Measurements from ENCODE around the gene EFHC2. TPM values are rescaled to one million over a fixed set of nuclear protein-coding genes. Genes with fewer than 3 reads are reported as not detected.

Gene EFHC2
- total and polyA plus RNA-seq, 11 donors, result 1.8 to 15.6 (median 7.5) TPM

- H3K36me3 ChIP-seq, result no peaks in the 10 kb centered on the region
- H3K9me3 ChIP-seq, result no peaks in the 10 kb centered on the region
- H3K27me3 ChIP-seq, result peaks cover 0 to 11% (median 0%) of the 10 kb centered on the region in 9 donors
- no peak overlapping the region for H3K27ac ChIP-seq
- TF ChIP-seq POLR2A (IDR thresholded peaks at IDR 0.05) (no peak), CTCF (IDR thresholded peaks at IDR 0.05) (no peak)
- ATAC-seq (no peak), DNase-seq (no peak)
- 76 to 88% (median 83%) methylated on average over 10 of the region's 10 CpGs for WGBS, 4 donors
- H3K4me3 ChIP-seq, result no peak overlapping the region
- intact Hi-C loops (cut with DNase I), result no loop called here
- no peaks in the 10 kb centered on the region for H3K4me1 ChIP-seq
Measured at GRCh38 chrX:44282753-44283152, 60.7 kb downstream of the EFHC2 start.

- no peaks in the 10 kb centered on the region for H3K9me3 ChIP-seq
- intact Hi-C loops (cut with DNase I), result no loop called here
- DNase-seq (no peak), ATAC-seq (no peak)
- H3K4me3 ChIP-seq, result no peak overlapping the region
- TF ChIP-seq CTCF (IDR thresholded peaks at IDR 0.05), result no peak
- no peak for TF ChIP-seq POLR2A (IDR thresholded peaks at IDR 0.05)
- no peaks in the 10 kb centered on the region for H3K36me3 ChIP-seq
- H3K4me1 ChIP-seq, result no peaks in the 10 kb centered on the region
- no peak overlapping the region for H3K27ac ChIP-seq
- peaks cover 0 to 7% (median 0%) of the 10 kb centered on the region in 9 donors for H3K27me3 ChIP-seq
Measured at GRCh38 chrX:44280116-44280515, 63.4 kb downstream of the EFHC2 start.

- Histone ChIP-seq H3K36me3 (no peaks in the 10 kb centered on the region), H3K27ac (no peak overlapping the region), H3K27me3 (peaks cover 0 to 31% (median 0%) of the 10 kb centered on the region in 9 donors), H3K4me1 (no peaks in the 10 kb centered on the region), H3K9me3 (no peaks in the 10 kb centered on the region), H3K4me3 (no peak overlapping the region)
- no peak for TF ChIP-seq CTCF (IDR thresholded peaks at IDR 0.05)
- no peak for TF ChIP-seq POLR2A (IDR thresholded peaks at IDR 0.05)
- ATAC-seq (no peak), DNase-seq (no peak)
- intact Hi-C loops (cut with DNase I), result no loop called here
Measured at GRCh38 chrX:44274096-44274495, 69.4 kb downstream of the EFHC2 start.

- peaks cover 0 to 48% (median 0%) of the 10 kb centered on the region in 9 donors for H3K27me3 ChIP-seq
- H3K36me3 ChIP-seq, result no peaks in the 10 kb centered on the region
- TF ChIP-seq POLR2A (IDR thresholded peaks at IDR 0.05) (no peak), CTCF (IDR thresholded peaks at IDR 0.05) (no peak)
- no peaks in the 10 kb centered on the region for H3K9me3 ChIP-seq
- intact Hi-C loops (cut with DNase I), result no loop called here
- ATAC-seq, result no peak
- no peak overlapping the region for H3K27ac ChIP-seq
- no peak overlapping the region for H3K4me3 ChIP-seq
- H3K4me1 ChIP-seq, result no peaks in the 10 kb centered on the region
- no peak for DNase-seq
- 69 to 93% (median 82%) methylated on average over 3 of the region's 3 CpGs for WGBS, 4 donors
Measured at GRCh38 chrX:44267861-44268260, 75.6 kb downstream of the EFHC2 start.
